ENCODE results near the gene SHC2.

DNA sequence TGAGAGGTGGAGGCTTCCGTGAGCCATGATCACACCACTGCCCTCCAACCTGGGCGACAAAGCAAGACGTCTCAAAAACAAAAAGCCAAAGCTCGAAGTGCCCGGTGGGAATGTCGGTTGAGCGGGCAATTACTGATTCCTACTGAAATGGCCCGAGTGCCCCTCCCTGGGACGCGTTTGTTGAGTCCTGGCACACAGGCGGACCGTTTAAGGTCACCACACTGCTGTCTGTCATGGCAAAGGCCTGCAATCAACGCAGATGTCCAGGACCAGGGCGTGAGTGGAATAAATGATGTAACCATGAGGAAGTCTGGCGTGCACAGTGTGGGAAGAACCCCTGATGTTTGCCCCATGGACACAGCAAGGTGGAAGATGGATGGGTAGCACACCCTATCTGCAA is 32.7 kb downstream of the SHC2 start:
- TF ChIP-seq, protein P1, sequence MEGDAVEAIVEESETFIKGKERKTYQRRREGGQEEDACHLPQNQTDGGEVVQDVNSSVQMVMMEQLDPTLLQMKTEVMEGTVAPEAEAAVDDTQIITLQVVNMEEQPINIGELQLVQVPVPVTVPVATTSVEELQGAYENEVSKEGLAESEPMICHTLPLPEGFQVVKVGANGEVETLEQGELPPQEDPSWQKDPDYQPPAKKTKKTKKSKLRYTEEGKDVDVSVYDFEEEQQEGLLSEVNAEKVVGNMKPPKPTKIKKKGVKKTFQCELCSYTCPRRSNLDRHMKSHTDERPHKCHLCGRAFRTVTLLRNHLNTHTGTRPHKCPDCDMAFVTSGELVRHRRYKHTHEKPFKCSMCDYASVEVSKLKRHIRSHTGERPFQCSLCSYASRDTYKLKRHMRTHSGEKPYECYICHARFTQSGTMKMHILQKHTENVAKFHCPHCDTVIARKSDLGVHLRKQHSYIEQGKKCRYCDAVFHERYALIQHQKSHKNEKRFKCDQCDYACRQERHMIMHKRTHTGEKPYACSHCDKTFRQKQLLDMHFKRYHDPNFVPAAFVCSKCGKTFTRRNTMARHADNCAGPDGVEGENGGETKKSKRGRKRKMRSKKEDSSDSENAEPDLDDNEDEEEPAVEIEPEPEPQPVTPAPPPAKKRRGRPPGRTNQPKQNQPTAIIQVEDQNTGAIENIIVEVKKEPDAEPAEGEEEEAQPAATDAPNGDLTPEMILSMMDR (IDR thresholded peaks at IDR 0.05; ENCODE audit: low read depth, low read length, poor library complexity, severe bottlenecking) = no peak
- no peak for TF ChIP-seq EZH2phosphoT487 (IDR thresholded peaks at IDR 0.05; ENCODE audit: borderline replicate concordance, low read length)
